A673 (cell line): Measurements from ENCODE around the gene UTRN.

Experiments used
- CTCF ChIP-seq: fragments of 300-800, 200-600 bp; sonication (generic); conservative IDR thresholded peaks from 2 replicates; pipeline ENCODE4 v1.5.1; 2017; ENCODE audit warnings: low read depth, mild to moderate bottlenecking, antibody characterized with exemption, low read length, moderate library complexity, mixed read lengths
- EZH2 ChIP-seq: fragments of 200-600 bp; sonication (generic); IDR thresholded peaks from 2 replicates; pipeline ENCODE4 v1.6.1; 2017; ENCODE audit warnings: borderline replicate concordance, low read depth, mild to moderate bottlenecking, mixed read lengths, antibody characterized with exemption, low read length; ENCODE audit not compliant: poor library complexity, severe bottlenecking

- TF ChIP-seq CTCF, result no peak
- TF ChIP-seq EZH2, result no peak
Observed at GRCh38 chr6:144331491-144331969, 46.4 kb downstream of the UTRN start.
